Stimulated activated CD8-positive, alpha-beta memory T cell treated with anti-CD3 and anti-CD28 coated beads, Interleukin-7, amount 100 ng/mL, for 48 hours (primary cell): ENCODE results near the gene KIF14.

Experiments
- DNase-seq, 2 donors: peaks; one replicate each; pipeline ENCODE4 v3.0.0-alpha.2; 2020; ENCODE audit warnings: low read depth in 1 of 2; ENCODE audit errors: extremely low read depth in 1 of 2

The KIF14 gene

DNA sequence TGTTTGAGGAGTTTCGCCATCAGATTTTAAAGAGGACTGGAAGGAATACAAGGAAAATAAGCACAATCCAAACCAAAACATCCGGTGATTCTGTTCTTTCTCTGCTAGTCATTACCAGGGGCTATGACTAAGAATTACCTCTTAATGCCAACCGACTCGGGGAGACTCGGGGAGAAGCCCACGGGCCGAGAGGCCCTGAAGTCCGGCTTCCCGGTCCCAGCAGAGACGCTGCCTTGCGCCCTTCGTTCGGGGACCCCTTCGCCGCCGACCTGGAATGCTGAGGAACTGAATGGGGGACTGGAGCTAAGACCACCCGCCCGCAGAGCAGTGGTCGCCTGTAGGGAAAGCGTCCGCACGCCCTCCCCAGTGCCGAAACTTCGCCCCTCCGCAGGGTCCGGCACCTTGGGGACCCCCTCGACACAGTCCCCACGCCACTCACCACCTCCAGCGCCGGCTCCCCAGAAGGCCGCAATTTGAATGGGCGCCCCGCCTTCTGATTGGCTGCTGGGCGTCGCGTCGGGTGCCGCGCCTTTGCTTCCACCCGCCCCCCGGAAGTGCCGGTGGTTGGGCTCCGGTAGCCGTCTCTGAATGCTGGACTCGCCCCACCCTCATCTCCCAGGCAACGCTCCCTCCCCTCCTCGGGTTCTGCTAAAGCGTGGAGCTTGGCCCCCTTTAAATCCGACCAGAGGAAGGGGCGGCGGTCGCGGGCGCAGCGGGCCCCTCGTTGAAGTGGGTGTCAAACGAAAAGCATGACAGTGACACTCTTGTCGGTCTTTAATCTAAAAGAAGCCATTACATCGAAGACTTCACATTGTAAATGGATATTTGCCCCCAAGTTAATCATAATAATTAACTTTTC, at the start of gene KIF14:
TSS of gene KIF14 (minus strand) at position 479 of the 859 bp plus-strand sequence. CDS start 2,028 bp downstream, outside the sequence.
- DNase-seq: peak; percentile 82 to 92

DNA sequence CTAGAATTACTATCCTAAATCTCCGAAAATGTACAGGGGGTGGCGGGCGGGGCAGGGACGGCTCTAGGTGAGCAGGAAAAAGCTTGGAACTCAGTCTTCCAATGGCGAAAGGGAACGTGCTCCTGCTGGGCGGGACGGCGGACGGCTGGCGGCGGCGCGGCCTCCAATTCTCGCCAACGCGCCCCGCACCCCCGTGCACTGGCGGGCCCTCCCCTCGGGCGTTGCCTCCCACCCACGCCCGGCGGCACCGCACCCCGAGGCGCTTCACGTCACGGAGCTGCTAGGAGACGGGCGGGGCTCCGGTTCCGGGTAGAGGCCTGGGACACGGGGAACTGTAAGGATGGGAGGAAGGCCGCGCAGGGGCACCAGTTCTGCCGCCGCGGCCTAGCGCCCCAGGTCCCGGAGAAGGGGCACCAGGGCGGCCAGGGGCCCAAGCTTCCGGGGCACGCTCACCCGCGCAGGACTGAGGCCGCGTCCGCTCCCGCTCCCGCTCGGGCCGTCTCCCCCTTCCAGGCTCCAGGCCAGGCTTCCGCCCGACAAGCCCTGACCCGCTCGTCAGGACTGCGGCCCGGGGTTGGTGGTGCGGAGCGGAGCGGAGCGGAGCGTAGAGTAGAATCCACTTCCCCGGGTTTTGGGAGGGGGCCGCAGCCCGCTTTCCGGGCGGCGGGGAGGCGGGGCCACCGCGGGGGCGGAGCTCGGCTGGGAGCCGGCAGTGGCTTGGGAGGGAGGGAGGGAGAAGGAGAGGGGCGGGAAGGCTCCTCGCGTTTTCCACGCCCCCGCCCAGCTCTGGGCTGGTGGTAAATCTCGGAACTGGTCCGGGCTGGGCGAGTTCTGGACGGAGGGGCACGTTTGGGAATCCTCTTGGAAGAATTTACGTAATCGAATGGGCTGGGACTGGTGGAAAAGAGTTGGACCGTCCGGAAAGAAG, 49.0 kb upstream of the KIF14 start, which contains the start of gene DDX59:
TSS of gene DDX59 (minus strand) at position 594 of the 928 bp plus-strand sequence. CDS start 3,167 bp downstream, outside the sequence.
- peak; percentile 91 to 92 for DNase-seq

DNA sequence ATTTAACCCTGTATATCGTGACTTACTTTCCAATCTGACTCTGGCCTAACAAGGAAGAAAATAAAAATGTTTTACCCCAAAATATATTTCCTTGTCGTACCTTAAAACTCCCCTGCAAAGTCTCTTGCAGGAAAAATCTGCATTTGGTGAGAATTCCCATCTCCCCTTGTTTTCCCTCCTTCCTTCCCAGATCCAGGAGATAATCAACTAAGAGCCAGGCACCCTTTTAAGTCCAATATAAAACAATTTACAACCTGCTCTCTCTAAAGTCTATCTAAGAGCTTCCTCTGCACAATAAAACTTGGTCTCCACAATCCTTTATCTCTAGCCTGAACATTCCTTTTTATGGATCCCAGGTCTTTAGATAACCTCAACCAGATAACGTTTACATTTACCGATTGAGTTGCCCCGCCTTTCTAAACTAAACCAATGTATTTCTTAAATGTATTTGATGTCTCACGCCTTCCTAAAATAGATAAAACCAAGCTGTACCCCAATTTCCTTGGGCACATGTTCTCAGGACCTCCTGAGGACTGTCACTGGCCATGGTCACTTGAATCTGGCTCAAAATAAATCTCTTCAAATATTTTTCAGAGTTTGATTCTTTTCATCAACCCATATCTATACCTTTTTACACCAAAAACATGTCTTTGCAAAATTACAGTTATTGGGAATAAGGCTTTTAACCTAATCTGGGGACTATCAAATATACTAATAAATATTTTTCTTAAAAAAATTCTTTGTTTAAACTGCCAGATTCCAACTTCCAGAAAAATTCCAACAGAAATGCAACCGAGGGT, 48.2 kb upstream of the KIF14 start:
- no peak for DNase-seq

DNA sequence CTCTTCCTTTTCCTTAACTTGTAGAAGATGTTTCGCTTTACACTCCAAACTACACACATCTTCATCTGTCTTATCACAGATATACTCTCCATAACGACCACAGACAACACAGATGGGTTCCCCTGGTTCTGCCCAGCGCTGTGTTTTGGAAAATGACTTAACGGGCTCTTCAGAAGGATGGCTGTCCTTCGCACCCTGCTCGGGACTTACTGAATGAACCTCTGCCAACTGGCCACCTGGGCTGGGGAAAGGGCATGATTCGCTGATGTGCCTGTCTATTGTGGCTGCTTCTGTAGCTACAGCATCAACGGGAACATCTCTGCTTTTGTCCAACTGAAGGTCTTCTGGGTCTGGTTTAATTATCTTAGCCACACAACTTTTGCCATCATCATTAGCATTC, 45.8 kb upstream of the KIF14 start:
- no peak for DNase-seq

DNA sequence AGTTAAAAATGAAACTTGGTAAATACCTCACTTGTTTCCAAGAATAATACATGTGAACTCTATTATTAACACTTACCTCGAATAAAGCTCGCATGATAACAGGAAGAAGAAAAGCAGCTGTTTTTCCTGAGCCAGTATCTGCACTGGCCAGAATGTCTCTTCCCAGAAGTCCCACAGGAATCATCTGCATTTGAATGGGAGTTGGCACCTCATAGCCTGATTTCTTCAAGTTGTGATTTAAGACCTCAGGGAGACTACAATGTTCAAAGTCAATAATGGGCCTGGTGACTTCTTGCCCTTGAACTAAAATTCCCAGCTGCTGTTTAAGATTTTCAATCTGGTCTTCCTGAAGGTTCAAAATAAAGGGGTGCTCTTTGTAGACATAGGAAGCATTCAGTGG, 45.3 kb upstream of the KIF14 start:
- no peak for DNase-seq

DNA sequence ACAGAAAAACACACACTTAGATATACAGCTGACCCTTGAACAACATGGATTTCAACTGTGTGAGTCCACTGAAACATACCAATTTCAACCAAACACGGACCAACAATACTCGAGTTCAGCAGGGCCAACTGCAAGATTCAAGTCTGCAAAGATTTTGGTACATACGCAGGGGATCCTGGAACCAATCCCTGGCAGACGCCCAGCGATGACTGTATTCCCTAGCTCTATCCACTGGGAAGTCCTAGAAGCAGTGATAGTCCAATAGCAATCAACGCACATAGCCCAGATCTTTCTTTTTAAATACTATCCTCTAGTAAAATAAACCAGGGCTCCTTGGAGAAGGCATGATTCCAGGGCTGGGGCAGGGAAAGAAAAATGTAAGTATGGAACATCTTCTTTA, 40.2 kb upstream of the KIF14 start:
- DNase-seq: no peak

- DNase-seq: no peak
These were observed 38.7 kb upstream of the KIF14 start for GRCh38 chr1:200659269-200659668.

- DNase-seq: no peak
These were observed 37.7 kb upstream of the KIF14 start for GRCh38 chr1:200658037-200658818.

DNA sequence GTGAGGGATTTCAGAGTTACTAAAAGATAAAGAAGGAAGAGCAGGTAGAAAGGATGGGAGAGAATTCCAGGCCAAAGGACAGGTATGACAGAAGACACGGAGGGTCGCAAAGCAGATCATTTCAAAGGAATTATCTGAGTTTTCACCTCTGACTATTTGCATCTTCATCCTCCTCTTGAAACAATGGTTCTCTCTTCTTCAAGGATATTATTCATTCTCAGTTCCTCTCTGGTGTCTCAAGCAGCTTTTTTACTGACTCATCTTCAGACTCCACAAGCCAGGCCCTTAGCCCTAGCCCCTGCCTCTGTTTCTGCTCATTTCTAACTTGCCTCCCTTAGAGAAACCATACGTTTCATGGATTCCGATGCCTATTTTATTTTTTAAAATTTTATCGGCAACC, 34.1 kb upstream of the KIF14 start:
- DNase-seq: no peak

DNA sequence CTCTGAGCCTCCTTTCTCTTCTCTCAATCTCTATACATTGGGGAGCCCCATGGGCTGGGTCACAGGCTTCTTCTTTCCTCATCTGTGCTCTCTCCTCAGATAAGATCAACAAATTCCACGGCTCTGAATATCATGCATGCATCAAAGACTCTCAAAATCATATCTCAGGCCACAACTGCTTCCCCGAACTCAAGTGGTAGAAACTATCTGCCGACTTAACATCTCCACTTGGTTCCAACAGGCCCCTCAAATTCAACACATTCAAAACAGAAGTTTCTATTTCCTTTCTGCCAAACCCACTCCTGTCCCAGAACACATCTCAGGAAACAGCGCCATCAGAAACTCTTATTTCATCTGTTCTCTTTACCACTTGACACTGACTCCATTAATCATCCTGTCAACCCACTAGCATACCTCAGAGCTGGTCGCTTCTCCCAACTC, 32.5 kb upstream of the KIF14 start:
- DNase-seq: no peak

DNA sequence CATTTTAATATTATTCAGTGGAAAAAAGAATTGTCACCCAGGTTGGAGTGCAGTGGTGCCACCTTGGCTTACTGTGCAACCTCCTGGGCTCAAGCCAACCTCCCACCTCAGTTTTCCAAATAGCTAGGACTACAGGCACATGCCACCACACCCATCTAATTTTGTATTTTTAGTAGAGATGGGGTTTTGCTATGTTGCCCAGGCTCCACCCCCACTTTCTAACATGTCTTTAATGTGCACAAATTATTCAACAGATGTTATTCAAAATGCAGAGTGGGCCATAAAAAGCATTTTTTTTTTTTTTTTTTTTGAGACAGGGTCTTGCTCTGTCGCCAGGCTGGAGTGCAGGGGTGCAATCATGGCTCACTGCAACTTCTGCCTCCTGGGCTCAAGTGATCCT, 31.8 kb upstream of the KIF14 start:
- DNase-seq: no peak

DNA sequence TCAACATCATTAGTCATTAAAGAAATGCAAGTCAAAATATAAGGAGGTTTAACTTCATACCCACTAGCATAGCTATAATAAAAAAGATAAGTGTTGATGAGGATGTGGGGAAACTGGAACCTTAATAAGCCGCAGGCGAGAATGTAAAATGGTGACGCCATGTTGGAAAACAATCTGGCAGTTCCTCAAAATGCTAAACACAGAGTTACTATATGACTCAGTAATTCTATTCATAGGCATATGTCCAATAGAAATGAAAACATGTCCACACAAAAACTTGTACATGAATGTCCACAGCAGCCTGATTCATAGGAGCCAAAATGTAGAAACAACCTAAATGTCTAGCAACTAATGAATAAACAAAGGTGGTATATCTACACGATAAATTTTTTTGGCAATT, 26.0 kb upstream of the KIF14 start:
- DNase-seq: no peak

- DNase-seq: no peak
These were observed 23.5 kb upstream of the KIF14 start for GRCh38 chr1:200644021-200644420.

DNA sequence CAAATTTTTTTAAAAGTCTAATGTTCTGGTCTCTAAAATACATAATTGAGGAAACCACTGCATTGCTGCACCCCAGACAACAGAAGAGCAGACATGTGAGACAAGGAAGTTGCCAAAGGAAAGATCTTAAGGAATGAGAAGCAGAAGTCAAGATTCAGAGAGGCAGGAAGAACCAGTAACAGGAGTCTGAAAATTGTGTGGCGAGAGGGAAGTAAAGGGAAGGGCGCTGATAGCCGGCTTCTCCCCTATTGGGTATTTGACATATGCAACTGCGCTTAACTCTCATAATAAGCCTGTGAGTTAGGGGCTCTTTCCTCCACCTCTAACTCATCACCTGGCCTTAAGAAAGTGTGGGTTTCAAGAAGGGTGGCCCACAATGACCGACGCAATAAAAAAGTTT, 21.9 kb upstream of the KIF14 start:
- no peak for DNase-seq

GRCh38 chr1:200640963-200641401, 20.4 kb upstream of the KIF14 start:
- no peak for DNase-seq

DNA sequence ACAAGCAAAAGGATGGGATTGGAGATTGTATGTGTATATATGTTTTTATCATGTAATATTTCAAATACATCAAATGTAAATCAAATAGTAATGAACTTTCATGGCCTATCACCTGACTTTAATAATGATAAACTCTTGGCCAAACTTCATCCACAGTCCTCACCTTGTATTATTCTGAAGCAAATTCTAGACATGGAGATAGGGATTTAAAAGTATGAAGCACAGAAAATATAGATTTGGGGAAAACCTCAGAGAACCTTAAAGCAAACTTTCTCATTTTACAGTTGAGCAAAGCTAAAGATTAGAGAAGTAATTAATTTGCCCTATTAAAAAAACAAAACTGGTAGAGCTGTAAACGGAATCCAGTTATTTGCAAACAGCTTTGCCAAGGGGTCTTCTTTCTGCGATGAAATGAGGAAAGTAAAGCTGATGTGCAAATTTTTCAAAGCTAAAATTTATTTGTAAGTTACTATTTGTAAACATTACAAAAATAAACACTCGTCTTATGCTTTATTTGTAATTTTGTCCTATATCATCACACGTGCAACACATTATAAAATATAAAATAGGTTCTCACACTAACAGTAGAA, 19.9 kb upstream of the KIF14 start:
- DNase-seq: no peak

GRCh38 chr1:200638073-200638472, 17.5 kb upstream of the KIF14 start:
- no peak for DNase-seq

DNA sequence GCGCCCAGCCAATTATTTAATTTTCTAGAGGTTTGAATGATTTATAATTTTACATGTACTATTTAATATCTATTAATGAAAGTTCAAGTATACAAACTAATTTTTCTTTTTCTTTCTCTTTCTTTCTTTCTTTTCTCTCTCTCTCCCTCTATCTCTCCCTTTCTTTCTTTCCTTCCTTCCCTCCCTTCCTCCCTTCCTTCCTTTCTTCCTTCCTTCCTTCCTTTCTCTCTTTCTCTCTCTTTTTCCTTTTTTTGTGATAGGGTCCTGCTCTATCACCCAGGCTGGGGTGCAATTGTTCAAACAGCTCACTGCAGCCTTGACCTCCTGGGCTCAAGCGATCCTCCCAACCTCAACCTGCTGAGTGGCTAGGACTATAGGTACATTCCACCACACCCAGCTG, 16.1 kb upstream of the KIF14 start:
- DNase-seq: no peak

- DNase-seq: no peak
These were observed 13.9 kb upstream of the KIF14 start for GRCh38 chr1:200634261-200635122.
